Nephron (organoid): ENCODE data around the gene MIA2.
A peak's percentile ranks its signal among the peaks of the same experiment; 100 is the strongest.

Source experiments
- H3K27ac Mint-ChIP-seq, 3 experiments: 2 replicates each; pipeline ENCODE4 v1.8.0; 2020; ENCODE audit warnings: mixed read lengths in 3 of 3, mild to moderate bottlenecking in 2 of 3, moderate library complexity in 1 of 3
- H3K27me3 Mint-ChIP-seq: 2 replicates; pipeline ENCODE4 v1.8.0; 2021; ENCODE audit warnings: low read depth, mild to moderate bottlenecking, moderate library complexity, mixed read lengths
- H3K36me3 Mint-ChIP-seq: 2 replicates; pipeline ENCODE4 v1.8.0; 2020; ENCODE audit warnings: low read depth, mixed read lengths
- H3K4me1 Mint-ChIP-seq: 2 replicates; pipeline ENCODE4 v1.8.0; 2020; ENCODE audit warnings: mixed read lengths
- H3K4me3 Mint-ChIP-seq, 3 experiments: 2 replicates each; pipeline ENCODE4 v1.8.0; 2020; ENCODE audit warnings: mild to moderate bottlenecking in 3 of 3, mixed read lengths in 3 of 3, moderate library complexity in 2 of 3
- H3K9me3 Mint-ChIP-seq: 2 replicates; pipeline ENCODE4 v1.8.0; 2020; ENCODE audit warnings: mixed read lengths
- CTCF ChIP-seq, 3 experiments: fragments of 200-600 bp; sonication (generic); IDR thresholded peaks; one replicate each; pipeline ENCODE4 v1.5.0; 2021; ENCODE audit warnings: antibody characterized with exemption in 3 of 3; ENCODE audit not compliant: unreplicated experiment in 3 of 3

MIA2 gene

GRCh38 chr14:39398382-39398781 is 164.7 kb downstream of the MIA2 start:
- peaks cover 6% of the 10 kb centered on the region for H3K4me1 Mint-ChIP-seq
- no peak for TF ChIP-seq CTCF (IDR thresholded peaks at IDR 0.05; ENCODE audit: unreplicated experiment in 3 of 3)
- peaks cover 50% of the 10 kb centered on the region for H3K36me3 Mint-ChIP-seq
- H3K9me3 Mint-ChIP-seq, result peaks cover 3% of the 10 kb centered on the region
- no peaks in the 10 kb centered on the region for H3K27me3 Mint-ChIP-seq
- peak overlapping the region in 2 of 3 experiments; percentile 43 to 48 for H3K27ac Mint-ChIP-seq
- H3K4me3 Mint-ChIP-seq, result no peak overlapping the region

GRCh38 chr14:39406560-39406959 is 172.8 kb downstream of the MIA2 start:
- Mint-ChIP-seq H3K4me1 (no peaks in the 10 kb centered on the region), H3K4me3 (no peak overlapping the region), H3K27me3 (no peaks in the 10 kb centered on the region), H3K27ac (no peak overlapping the region), H3K36me3 (peaks cover 48% of the 10 kb centered on the region), H3K9me3 (peaks cover 36% of the 10 kb centered on the region)
- no peak for TF ChIP-seq CTCF (IDR thresholded peaks at IDR 0.05; ENCODE audit: unreplicated experiment in 3 of 3)

GRCh38 chr14:39416072-39416471 is 182.4 kb downstream of the MIA2 start:
- no peaks in the 10 kb centered on the region for H3K4me1 Mint-ChIP-seq
- peaks cover 77% of the 10 kb centered on the region for H3K36me3 Mint-ChIP-seq
- H3K9me3 Mint-ChIP-seq, result peaks cover 51% of the 10 kb centered on the region
- H3K27ac Mint-ChIP-seq, result no peak overlapping the region
- no peak overlapping the region for H3K4me3 Mint-ChIP-seq
- no peak for TF ChIP-seq CTCF (IDR thresholded peaks at IDR 0.05; ENCODE audit: unreplicated experiment in 3 of 3)
- peaks cover 5% of the 10 kb centered on the region for H3K27me3 Mint-ChIP-seq

GRCh38 chr14:39417014-39417413 is 183.3 kb downstream of the MIA2 start:
- Mint-ChIP-seq H3K36me3 (peaks cover 71% of the 10 kb centered on the region), H3K4me1 (no peaks in the 10 kb centered on the region), H3K9me3 (peaks cover 48% of the 10 kb centered on the region), H3K27ac (no peak overlapping the region), H3K27me3 (peaks cover 5% of the 10 kb centered on the region), H3K4me3 (no peak overlapping the region)
- TF ChIP-seq CTCF (IDR thresholded peaks at IDR 0.05; ENCODE audit: unreplicated experiment in 3 of 3), result no peak

DNA sequence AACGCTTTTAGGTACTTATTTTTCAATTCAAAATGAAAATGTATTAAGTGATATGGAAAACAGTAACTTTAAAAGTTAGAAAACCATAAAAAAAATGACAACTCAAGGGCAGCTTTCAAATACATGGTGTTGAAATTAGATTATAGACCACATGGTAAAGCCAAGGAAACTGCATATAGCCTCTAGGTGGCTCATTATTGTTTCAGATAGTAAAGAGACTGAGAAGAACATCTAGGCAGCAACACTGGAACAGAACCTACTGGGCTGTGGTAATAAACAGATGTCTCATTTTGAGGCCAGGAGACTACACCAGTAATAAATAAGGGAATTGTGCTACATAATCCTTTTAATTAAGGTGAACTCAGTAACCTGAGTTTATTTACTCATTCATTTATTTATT is 185.6 kb downstream of the MIA2 start:
- peaks cover 5% of the 10 kb centered on the region for H3K27me3 Mint-ChIP-seq
- H3K4me3 Mint-ChIP-seq, result no peak overlapping the region
- TF ChIP-seq CTCF (IDR thresholded peaks at IDR 0.05; ENCODE audit: unreplicated experiment in 3 of 3), result no peak
- no peaks in the 10 kb centered on the region for H3K4me1 Mint-ChIP-seq
- H3K9me3 Mint-ChIP-seq, result peaks cover 30% of the 10 kb centered on the region
- H3K36me3 Mint-ChIP-seq, result peaks cover 52% of the 10 kb centered on the region
- H3K27ac Mint-ChIP-seq, result no peak overlapping the region

- Mint-ChIP-seq H3K36me3 (peaks cover 28% of the 10 kb centered on the region), H3K27ac (no peak overlapping the region), H3K27me3 (no peaks in the 10 kb centered on the region), H3K4me3 (no peak overlapping the region), H3K9me3 (peaks cover 6% of the 10 kb centered on the region), H3K4me1 (peaks cover 6% of the 10 kb centered on the region)
- no peak for TF ChIP-seq CTCF (IDR thresholded peaks at IDR 0.05; ENCODE audit: unreplicated experiment in 3 of 3)
These were observed 188.5 kb downstream of the MIA2 start for GRCh38 chr14:39422243-39422642.
